HG03520 (cell line): ENCODE results near the gene TPRG1.

ENCODE experiments used
- ATAC-seq: cut with Tn5 transposase; IDR thresholded peaks from one replicate; pipeline ENCODE4 v1.9.1; 2021; ENCODE audit warnings: mild to moderate bottlenecking, moderate library complexity; ENCODE audit not compliant: unreplicated experiment

TPRG1 gene

GRCh38 chr3:189165092-189165612 lies 6.6 kb upstream of the TPRG1 start:
- no peak for ATAC-seq

- no peak for ATAC-seq
These were observed 5.5 kb upstream of the TPRG1 start for GRCh38 chr3:189166321-189166720.

DNA sequence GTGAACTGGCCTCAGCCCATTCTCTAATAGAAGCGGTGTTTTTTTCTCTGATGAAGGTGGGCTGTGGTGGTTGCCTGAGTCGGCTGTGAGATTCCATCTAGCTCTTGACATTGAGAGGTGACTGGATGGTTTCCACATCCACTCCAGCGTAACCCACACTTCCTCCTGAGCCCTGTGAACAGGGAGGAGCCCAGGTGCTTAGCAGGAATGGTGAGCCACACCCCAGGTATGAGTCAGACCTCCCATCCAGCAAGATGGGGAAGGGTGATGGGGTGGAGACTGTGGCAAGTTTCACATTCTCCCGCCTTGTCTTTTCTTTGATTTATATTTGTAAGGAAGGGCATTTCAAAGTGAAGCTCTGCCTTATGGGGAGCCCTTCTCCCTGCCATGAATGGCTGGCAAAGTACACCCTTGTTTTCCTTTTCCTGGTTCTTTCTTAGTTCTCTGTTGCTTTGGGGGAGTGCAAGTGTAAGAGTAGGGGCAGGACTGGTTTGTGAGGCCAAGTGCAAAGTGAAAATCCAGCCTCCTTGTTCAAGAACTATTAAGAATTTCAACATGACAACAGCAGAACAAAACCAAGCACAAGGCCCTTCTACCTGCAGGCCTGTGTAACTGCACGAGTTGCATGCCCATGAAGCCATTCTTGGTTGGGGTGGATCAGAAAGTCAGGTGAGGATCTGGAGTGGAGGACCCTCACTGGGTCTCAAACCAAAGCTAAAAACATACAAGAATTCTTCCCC lies 4.6 kb upstream of the TPRG1 start:
- no peak for ATAC-seq

- no peak for ATAC-seq
These were observed 3.1 kb upstream of the TPRG1 start for GRCh38 chr3:189168711-189169110.

- ATAC-seq: no peak
These were observed 2.0 kb upstream of the TPRG1 start for GRCh38 chr3:189169728-189170127.

GRCh38 chr3:189170559-189170958 lies 1.2 kb upstream of the TPRG1 start:
- ATAC-seq: no peak

GRCh38 chr3:189172668-189173419 lies 1.1 kb downstream of the TPRG1 start:
- ATAC-seq: no peak

- no peak for ATAC-seq
These were observed 12.8 kb downstream of the TPRG1 start for GRCh38 chr3:189184566-189184965.

DNA sequence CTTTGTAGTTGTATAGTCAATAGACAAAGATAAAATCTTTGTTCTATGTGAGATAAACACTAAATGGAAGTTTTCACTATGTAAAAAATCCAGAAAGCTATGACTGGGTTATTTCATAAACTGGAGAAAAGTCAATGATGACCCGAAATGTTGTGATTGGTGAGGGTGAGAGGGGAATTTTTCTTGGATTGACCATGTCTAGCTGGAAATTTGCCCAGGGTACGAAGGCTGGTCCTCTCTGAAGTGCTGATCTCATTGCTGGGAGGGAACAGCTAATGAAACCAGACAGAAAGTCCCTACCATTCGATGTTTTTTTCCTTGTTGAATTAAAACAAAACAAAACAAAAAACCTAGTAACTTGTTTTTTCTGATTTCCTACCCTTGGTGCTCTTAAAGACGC lies 14.3 kb downstream of the TPRG1 start:
- no peak for ATAC-seq

DNA sequence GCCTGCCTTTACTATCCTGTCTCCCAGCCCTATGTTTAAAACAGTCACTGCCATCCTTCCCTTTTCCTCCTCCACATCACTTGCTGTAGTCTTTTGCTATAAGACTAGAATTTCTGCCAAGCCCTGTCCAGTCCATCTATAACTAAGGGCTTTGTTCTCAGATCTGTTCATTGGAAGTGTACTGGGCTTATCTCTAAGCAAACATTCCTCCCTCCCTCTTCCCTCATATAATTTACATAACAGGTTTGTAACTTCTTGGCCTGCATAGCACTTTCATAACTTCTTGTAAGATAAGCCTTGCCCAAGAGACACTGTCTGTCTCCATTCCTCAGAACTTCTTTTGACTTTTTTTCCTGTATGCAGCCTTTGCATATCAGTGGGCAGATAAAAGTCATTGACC lies 16.7 kb downstream of the TPRG1 start:
- ATAC-seq: no peak

DNA sequence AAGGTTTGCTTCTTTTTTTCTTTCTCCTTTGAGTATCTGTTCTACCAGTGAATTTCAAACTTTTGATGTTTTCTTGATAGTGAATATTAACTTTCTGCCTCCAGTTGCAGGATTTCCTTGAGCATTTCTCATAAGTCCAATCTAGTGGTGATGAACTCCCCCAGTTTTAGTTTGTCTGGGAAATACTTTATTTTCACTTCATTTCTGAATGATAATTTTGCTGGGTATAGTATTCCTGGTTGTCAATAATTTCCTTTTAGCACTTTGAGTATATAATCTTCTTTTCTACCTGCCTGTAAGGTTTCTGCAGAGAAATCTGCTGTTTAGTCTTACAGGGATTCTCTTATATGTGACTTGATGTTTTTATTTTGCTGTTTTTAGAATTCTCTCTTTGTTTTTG lies 21.0 kb downstream of the TPRG1 start:
- ATAC-seq: no peak

- no peak for ATAC-seq
These were observed 23.5 kb downstream of the TPRG1 start for GRCh38 chr3:189195302-189195701.

DNA sequence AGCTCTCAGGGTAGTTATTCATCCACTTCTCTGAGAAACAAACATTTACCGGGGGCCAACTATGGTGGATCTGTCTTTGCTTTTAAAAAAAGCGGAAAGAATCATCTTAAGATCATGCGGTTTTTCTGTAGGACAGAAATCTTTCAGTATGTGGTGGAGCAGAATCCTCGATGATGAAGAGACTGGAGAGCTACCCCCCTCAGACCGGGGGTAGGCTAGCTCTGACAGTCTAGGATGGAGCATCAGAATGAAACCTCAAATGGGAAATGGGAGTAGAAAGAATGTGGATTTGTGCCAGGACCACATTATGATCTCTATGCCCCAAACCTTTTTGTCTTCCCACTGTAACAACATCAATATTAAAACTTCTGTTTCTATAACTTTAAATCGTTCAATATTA lies 30.3 kb downstream of the TPRG1 start:
- no peak for ATAC-seq

DNA sequence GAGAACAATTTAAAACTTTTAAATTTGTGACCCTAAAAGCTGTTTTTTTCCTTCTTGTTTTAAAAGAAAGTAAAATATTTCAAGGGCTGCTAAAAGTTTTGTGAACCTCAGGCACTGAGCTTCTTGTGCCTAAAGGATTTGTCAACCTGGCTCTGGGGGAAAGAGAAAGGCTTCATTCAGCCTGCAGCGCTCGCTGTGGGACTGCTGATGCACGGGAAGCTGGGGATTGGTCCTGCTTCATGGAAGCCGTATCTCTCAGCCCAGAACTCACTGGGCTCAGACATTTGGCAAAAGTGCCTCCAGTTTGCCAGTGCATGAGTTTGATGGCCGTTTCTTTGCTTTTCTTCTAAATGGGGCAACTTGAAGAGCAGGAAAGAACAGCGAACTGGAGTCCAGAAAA lies 30.8 kb downstream of the TPRG1 start:
- no peak for ATAC-seq

DNA sequence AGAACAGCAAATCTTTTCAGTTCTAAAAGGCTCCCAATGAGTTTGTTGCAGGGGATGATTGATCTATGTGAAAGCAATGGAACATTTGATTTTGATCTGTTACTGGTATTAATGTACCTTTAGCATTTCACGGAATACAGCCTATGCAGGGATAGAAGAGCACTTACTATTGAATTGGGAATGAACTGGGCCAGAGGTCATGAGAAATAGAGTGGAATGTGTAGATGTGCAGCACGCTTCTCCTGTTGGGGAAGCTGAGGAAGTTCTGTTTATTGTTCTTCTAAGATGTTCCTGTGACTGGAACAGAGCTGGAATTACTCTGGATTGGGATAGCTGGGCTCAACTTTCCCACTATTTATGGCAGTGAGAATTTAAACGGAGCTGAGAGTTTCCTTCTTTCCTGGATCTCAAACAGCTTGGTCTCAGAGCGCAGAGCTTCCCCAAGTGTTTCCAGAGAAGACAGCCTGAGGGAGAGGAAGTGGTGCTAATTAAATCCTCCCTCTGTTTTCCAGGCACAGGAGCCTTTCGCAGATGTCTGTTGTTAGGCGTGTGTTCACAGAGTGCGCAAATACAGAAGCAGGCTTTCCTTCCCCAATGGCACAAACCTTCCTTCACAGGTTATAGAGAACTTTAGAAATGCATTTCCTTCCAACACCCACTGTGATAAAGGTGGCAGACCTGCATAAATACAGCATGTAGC lies 32.5 kb downstream of the TPRG1 start:
- no peak for ATAC-seq

GRCh38 chr3:189204937-189205336 lies 33.2 kb downstream of the TPRG1 start:
- ATAC-seq: no peak

GRCh38 chr3:189210251-189210770 lies 38.5 kb downstream of the TPRG1 start:
- ATAC-seq: no peak

GRCh38 chr3:189212681-189213080 lies 40.9 kb downstream of the TPRG1 start:
- ATAC-seq: no peak

- ATAC-seq: no peak
These were observed 42.9 kb downstream of the TPRG1 start for GRCh38 chr3:189214651-189215050.

DNA sequence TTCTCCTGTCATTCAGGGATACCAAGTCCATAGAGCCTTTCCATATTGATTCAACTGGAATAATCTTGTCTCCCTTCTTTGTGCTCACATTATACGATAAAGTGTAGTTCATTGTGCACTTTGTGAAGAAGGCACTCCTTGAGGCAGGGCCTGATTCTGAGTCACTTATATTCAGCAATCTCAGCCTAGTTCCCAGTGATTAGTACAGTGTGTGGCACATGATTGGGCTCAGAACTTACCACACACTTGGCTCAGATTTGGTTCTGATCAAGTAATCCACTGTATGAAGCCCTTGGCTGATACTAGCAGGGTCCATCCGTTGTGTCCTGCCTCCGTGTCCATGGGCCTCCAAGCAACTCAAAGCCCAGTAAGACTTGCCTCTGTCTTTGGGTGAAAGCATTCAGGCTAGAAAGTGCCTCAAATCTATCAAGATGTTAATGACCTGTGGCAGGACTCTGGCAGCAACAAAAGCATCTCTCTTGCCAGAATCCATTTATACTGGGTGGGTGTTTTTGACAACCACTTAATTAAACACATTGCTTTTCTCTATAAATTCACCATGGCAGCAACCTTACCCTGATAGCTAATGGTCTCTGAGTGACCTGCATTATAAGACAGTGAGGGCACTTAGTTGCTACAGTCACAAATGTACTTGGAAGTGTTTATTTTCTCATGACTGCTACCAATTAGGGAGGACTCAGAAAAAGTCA lies 51.3 kb downstream of the TPRG1 start:
- no peak for ATAC-seq

DNA sequence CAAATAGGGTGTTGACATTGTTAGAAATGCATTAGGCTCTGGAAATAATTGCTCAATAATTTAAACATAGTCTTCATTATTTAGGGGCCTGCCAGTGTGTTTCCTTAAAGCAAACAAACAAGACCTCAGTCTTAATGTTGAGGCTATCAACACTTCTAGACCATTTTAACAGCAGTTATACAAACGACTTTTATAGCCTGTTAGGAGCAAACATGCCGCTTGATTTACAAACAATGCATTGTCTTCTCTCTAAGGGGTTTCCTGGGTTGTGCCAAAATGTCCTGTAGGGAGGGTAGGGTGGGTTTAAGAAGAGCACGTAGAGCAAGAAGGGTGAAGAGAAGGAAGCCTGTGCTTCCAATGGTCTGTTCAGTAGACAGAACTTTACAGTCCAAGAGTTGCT lies 53.7 kb downstream of the TPRG1 start:
- ATAC-seq: no peak
